HG03565 (cell line): ENCODE results near the gene PPM1A.
"Not testable (repeated sequence)": the region's sequence is repeated elsewhere in the genome, so short reads cannot be mapped to it uniquely, and the experiment has no call there.

ENCODE experiments used
- ATAC-seq: cut with Tn5 transposase; IDR thresholded peaks from one replicate; pipeline ENCODE4 v1.9.1; 2021; ENCODE audit warnings: mild to moderate bottlenecking, moderate library complexity; ENCODE audit not compliant: unreplicated experiment

Gene PPM1A

DNA sequence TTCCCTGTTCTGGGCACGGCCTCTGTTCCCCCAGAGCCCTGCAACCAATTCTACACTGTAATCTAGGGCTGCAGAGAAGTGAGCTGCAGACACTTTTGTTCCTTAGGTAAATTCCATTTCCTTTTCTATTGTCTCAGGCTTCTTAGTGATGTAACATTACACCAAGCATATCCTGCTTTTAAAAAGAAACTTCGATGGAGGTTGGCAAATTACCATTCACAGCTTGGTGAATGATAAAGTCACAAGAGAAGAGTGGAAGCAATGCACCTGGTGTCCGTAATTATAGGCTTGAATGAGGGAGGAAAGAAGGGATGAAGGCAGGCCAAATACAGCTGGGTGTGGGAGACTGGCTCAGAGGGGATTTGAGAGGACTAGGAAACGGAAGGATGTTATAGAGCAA is 68.6 kb downstream of the PPM1A start:
- no peak for ATAC-seq

DNA sequence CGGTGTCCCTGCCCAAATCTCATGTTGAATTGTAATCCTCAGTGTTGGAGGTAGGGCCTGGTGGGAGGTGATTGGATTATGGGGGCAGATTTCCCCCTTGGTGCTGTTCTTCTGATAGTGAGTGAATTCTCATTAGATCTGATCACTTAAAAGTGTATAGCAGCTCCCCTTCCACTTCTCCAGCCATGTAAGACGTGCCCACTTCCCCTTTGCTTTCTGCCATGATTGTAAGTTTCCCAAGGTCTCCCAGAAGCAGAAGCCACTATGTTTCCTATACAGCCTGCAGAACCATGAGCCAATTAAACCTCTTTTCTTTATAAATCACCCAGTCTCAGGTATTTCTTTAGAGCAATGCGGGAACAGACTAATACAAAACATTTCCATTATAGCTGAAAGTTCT is 71.8 kb downstream of the PPM1A start:
- ATAC-seq, result not testable (repeated sequence)

DNA sequence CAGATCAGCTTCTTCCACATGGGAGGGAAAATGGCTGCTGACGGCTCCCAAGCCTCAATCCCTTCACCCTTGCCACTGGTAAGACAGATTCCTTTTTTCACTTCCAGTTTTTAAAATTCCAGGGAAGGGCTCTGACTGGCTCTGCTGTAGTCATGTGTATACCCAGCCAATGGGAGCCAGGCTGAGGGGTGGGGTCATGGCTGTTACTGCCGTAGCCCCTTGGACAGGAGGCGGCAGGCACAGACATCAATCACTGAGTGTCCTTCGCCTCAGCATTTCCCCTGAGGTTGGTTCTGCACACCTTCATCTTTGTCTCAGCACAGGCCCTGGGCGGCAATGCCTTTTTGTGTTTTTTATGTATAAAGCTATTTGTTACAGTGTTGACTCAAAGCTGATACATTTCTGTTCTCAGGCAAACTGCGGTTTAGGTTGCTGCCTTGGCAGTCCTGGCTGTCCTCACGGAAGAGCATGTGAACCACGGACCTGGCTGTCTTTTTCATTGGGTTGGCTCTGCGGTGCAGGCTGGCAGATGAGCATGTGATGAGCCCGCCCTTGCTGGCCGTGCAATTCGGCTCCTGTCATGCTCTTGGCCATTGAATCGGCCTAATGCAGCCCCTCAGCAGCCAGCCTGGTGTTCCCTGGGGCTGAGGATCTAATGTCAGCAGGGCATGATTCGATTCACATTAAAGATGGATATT is 74.3 kb downstream of the PPM1A start:
- no peak for ATAC-seq

DNA sequence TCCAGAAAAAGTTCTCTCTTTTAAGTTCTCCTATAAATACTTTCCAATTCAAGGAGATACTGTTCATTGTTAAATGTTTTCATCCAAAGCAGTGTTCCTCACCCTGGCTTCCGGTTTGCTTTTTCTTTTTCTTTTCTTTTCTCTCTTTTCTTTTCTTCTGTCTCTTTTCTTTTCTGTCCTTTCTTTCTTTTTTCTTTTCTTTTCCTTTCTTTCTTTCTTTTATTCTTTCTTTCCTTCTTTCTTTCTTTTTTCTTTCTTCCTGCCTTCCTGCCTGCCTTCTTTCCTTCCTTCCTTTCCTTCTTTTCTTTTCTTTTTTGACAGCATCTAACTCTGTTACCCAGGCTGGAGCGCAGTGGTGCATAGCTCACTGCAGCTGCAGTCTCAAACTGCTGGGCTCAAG is 75.8 kb downstream of the PPM1A start:
- no peak for ATAC-seq

DNA sequence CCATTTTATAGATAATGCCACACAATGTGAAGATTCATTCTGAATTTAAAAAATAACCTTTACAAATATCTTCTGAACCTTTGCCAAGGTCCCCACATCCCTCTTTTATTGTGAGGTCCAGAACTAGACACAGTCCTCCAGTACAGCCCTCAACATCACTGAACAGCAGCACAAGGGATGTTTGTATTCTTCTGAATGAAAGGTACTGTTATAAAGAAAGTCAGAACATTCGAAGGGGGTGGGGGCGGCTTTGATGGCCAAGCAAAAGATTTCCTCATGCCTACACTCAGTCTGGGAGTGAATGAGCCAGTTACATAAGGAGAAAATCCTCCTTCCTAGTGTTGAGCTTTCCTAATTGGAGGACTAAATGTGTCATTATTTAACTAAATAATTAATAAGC is 77.3 kb downstream of the PPM1A start:
- no peak for ATAC-seq

DNA sequence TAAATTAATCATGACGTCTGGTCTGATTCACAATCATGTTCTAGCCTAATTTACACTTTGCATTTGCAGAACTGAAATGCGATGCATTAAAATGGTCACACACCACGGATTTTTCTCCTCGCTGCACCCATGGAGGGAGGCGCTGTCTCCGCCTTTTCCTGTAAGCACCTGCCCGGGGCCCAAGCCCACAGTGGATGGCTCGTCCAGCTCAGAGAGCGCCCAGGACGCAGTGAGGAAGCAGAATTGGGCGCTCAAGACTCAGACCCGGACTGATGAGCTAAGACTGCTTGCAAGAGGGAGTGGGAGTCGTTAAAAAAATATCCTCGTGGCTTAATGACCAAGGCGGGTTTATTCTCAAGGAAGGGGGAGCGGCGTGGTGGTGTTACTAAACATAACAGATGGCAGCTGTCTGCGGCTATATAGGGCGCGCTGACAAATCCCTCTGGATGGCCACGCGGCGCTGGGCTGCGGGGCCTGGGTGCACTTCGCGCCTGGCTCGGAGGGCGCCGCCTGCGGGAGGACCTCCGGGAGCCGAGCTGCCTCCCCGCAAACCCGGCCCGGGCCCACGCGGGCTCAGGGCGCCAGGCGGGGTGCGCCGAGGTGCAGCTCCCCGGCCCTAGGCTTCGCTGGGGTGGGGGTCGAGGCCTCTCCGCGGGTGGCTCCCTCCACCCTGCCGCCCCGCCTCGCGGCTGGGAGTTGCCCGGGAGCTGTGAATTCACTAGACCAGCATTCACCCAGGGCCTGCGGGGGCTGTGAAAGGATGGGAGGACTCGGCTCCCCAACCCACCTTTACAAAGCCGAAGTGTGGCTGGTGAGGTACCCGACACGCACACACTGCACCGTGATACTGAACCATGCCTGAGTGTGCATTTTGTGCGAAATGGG is 78.7 kb downstream of the PPM1A start:
- peak; percentile 47 for ATAC-seq

DNA sequence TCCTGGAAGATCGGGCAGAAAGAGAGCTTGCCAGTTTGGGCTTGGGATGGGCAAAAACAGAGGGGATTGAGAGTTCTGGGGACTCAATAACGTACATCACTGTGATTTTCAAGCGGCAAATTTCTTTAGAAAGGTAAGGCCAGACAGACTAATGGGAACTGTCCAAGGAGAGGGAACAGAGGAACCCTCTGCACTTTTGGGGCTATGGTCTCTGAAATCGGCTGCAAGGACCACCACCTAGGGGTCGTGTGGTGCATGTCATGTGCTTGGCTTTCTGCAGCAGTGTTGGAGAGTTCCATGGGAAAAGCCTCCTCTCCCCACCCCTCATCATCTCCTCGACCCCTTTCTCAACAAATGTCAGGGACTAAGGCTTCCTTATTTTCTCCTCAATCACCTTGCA is 79.6 kb downstream of the PPM1A start:
- no peak for ATAC-seq

DNA sequence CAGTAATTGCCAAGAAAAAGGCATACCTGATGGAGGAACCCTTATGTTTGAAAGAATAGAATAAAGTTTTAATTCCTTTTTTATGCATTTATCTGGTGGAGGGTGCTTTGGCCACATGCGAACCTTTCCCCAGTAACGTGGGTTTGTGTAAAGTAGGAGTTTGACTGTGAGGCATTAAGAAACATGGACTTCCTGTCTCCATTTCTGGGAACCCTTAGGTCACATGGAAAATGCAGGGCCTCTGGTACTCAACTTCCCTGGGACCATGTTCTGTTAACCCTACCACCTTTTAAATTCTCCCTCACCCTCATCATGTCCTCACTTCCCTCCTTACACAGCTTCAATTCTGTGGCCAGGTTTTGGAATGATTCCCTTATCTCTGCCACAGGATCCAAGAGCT is 80.3 kb downstream of the PPM1A start:
- no peak for ATAC-seq

DNA sequence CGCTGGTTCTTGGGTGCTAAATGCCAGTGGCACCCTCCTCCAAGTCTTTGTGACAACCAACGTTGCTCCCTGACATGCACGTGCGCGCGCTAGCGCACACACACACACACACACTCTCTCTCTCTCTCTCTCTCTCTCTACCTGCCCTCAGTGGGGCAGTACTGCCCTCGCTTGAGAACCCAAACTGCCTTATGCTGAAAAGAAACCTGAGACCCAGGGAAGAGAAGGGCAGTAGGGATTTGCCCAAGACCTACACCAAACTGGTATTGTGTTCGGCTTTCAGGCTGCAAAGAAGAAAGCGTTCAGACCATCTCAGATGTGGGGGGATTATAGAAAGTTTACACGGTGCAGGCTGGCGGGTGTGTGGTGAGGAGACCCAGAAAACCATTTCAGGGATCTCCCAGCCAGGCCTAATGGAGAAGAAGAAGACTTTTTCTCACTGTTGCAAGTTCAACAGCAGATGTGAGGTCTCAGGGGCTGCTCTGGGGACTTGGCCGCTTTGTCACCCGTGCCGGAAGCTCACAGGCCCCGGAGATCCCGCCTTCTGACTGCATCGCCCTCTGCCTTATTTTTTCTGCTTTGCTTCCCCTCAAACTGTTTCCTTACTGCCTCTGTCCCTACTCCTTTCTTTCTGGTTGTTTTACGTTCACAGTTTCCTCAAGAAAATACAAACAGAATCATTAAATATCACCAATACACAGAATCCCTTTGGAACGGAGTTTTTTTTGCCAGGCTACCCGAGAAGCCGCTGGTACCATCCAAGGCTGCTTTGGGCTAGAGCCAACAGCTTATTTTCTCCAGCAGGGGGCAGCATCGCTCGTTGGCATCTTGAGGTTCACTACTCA is 82.4 kb downstream of the PPM1A start:
- peak; percentile 57 for ATAC-seq

DNA sequence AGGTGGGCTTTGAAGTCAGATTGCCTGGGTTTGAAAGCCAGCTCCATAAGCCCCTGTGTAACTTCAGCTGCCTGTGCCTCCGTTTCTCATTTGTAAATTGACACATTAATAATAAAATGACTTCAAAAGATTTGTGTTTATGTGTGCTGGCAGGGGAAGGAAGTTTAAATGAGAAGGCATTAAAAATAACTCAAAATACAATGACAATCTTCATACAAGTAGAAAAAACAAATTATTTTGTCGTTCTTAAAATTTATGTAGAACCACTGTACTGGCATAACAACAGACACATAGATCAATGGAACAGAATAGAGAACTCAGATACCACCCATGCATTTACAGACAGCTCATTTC is 83.0 kb downstream of the PPM1A start:
- ATAC-seq, result no peak

DNA sequence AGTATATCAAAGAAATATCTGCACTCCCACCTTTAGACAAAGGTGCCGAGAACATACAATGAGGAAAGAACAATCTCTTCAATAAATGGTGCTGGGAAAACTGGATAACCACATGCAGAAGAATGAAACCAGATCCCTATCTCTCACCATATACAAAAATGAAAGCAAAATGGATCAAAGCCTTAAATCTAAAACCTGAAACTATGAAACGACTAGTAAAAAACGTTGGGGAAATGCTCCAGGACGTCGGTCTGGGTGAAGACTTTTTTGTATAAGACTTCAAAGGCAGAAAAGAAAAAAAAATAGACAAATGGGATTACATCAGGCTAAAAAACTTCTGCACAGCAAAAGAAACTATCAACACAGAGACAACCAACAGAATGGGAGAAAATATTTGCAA is 83.8 kb downstream of the PPM1A start:
- ATAC-seq, result no peak

DNA sequence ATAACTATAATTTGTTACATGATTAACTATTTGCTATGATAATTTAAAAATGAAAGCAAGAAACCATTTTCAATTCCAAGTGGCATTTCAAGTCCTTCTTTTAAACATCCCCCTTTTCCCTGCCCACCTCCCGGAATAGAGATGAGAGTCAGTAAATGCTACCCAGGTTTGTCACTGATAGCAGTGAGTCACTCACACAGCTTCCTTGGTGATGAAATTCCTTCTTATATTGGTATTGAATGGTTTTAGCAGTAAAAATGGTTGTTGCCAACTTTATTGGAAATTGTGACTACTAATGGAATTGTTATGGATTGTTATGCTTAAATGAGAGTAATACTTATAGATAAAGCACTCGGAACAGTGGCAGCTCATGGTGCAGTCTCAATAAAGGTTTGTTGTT is 90.5 kb downstream of the PPM1A start:
- no peak for ATAC-seq

DNA sequence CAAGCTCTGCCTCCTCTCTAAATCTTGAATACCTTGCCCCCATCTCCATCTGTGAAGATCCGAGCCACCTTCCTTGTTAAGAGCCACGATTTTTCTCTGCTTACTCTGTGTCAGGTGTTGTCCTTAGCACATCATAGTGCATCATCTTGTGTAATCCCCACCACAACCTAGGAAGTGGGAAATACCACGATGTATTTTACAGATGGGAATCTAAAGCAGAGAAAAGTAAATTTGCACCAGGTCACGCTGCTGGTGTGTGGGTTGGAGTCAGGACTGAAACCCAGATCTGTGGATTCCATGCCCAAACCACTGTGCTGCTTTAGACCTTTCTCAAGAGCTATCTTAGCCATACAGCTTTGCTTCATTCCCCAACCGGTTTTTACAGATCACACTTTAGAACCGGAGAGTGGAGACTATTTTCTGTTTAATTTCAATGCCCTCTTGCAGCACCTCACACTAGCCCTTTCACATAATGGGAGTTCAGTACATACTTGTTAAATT is 94.6 kb downstream of the PPM1A start:
- ATAC-seq, result no peak

DNA sequence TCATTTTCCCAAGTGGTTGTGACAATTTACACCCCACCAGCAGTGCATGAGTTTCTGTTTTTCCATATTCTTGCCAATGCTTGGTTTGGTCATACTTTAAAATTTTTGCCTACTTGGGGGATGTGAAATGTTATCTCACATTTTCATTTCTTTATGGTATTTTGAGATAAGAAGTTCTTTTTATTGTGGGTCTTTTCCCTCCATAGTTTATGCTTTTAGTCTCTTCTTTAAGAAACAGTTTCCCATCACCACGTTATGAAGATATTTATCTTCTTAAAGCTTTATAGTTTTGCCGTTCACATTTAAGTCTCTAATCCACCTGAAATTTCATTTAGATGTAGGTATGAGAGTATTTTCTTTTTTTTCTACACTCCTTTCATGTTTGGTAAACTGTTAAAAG is 95.7 kb downstream of the PPM1A start:
- no peak for ATAC-seq

DNA sequence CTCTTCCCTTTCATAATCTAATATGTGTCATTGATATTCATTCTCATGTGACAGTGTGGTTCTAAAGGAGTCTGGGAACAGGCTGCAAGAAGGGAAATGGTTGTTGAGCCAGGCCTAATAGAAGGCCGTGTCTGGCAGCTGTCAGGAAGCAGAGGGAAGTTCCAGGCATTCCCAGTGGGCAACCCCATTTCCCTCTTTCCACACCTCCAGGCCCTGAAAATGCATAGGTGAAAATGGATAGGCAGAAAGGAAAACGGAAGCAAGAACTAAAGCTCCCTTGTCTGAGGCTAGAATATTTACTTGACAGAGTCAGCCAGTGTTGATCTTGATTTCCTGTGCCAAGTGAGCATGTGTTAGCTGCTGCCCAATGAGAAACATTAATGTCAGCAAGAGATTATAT is 97.7 kb downstream of the PPM1A start:
- no peak for ATAC-seq

DNA sequence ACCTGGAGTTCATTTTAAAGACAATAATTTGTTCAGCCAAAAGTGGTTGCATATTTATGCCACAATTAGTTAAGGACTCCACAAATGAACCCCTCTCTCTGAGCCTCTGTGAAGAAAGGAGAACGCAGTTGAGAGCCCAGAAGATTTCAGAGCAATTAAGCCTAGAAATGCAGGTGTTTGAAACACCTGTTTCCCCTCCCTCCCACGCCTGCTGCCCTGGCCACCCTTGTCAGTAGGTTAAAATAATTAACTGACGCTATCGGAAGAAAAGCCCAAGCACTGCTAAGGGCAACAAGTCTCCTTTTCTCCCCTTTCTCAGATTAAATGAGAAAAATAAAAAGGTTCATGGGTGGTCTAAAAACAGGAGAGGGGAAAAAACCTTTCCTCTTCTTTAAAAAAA is 99.2 kb downstream of the PPM1A start:
- ATAC-seq, result no peak
